ENCODE results near the gene DFFB. TPM values are rescaled to one million over a fixed set of nuclear protein-coding genes. Genes with fewer than 3 reads are reported as not detected.
A peak's percentile ranks its signal among the peaks of the same experiment; 100 is the strongest.

Gene DFFB
- total RNA-seq, 1 donor from 2014 or later, result 11.3 TPM

DNA sequence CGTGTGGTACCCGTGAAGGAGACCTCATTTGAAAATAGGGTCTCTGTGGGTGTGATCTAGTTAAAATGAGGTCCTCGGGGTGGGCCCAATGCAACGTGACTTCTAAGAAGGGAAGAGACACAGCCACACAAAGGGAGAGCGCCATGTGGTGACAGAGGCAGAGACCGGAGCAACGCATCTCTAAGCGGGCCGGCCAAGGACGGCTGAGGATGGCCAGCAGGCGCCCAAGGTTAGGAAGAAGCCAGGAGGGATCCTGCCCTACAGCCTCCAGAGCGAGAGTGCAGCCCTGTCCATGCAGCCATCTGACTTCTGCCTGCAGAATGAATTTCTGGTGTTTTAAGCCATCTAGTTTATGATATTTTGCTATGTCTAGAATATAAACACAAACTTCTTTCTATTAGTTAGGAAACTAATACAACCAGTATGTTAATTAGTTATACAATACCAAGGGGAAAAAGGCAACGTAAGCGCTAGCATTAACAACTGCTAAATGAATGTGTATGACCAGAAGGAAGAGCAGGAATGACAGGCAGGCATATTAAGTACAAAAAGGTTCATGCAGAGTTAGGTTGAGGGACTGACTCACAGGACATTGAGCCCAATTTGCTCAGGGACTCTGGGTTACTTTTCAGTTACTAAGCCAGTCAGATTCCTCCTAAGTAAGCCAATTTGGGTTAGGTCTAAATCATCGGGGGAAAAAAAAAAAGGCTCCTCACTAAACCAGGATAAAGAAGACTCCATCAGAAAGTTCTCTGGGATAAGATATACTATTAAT lies 4.4 kb upstream of the DFFB start:
- H3K27me3 Mint-ChIP-seq (ENCODE audit: low read depth), result no peaks in the 10 kb centered on the region
- TF ChIP-seq, protein P1, sequence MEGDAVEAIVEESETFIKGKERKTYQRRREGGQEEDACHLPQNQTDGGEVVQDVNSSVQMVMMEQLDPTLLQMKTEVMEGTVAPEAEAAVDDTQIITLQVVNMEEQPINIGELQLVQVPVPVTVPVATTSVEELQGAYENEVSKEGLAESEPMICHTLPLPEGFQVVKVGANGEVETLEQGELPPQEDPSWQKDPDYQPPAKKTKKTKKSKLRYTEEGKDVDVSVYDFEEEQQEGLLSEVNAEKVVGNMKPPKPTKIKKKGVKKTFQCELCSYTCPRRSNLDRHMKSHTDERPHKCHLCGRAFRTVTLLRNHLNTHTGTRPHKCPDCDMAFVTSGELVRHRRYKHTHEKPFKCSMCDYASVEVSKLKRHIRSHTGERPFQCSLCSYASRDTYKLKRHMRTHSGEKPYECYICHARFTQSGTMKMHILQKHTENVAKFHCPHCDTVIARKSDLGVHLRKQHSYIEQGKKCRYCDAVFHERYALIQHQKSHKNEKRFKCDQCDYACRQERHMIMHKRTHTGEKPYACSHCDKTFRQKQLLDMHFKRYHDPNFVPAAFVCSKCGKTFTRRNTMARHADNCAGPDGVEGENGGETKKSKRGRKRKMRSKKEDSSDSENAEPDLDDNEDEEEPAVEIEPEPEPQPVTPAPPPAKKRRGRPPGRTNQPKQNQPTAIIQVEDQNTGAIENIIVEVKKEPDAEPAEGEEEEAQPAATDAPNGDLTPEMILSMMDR (conservative IDR thresholded peaks at IDR 0.05), result no peak
- DNase-seq (ENCODE audit: low read depth, low spot score), result no peak
- H3K27ac Mint-ChIP-seq (ENCODE audit: unreplicated experiment), result no peak overlapping the region
- peaks cover 1% of the 10 kb centered on the region for H3K36me3 Mint-ChIP-seq (ENCODE audit: low read depth)
- H3K4me3 Mint-ChIP-seq, result peak overlapping the region; percentile 67
- H3K9me3 Mint-ChIP-seq, result no peaks in the 10 kb centered on the region
- peaks cover 19% of the 10 kb centered on the region for H3K4me1 Mint-ChIP-seq

DNA sequence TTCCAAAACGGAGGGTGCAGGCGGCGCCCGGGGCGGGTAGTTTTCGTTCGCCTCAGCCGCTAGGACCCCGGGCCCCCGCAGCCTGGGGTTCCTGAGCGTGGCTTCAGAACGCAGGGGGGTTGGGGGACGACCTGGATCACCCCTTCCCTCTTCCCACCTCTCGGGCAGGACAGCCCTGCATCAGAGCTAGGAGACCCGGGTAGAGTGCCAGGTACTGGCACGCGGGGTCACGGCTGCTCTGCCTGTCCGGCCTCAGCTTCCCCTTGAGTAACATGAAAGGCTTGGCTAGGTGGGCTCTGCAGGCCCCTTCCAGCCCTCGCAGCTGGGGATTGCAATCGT lies 484 bp downstream of the DFFB start:
- Mint-ChIP-seq H3K27ac (ENCODE audit: unreplicated experiment) (no peak overlapping the region), H3K4me1 (peaks cover 24% of the 10 kb centered on the region), H3K9me3 (no peaks in the 10 kb centered on the region), H3K27me3 (ENCODE audit: low read depth) (peaks cover 3% of the 10 kb centered on the region), H3K4me3 (peak overlapping the region; percentile 86), H3K36me3 (ENCODE audit: low read depth) (no peaks in the 10 kb centered on the region)
- no peak for DNase-seq (ENCODE audit: low read depth, low spot score)
- TF ChIP-seq, protein P1 (conservative IDR thresholded peaks at IDR 0.05), result no peak

DNA sequence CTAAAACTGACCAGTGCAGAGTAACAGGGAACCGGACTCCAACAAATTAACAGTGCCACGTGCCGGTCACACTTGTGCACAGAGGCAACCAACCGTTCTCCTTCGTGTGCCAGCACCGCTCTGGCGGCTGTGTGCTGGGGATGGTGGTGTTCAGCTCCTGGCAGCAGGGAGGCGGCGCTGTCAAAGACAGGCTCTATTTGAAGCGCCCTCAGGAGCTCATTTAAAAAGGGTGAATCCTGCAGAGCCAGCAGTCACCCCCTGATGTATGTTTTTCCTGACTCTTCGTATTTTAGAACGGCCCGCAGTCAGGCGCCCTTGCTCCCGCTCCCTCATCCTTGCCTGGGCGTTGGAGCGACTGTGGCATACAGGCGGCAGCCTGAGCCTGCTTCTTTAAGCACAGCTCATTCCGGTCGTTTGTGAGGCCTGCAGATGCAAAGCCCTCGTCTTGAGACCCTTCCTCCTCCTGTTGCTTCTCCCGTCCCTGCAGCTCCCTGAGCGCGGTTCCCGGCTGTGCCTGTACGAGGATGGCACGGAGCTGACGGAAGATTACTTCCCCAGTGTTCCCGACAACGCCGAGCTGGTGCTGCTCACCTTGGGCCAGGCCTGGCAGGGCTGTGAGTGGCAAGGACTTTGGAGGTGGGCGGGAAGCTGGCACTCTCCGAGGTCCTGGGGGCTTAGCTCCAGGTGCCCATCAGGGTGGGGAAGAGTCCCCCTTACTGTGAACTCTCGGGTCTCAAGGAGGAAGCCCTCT lies 1.1 kb downstream of the DFFB start:
- TF ChIP-seq, protein P1 (conservative IDR thresholded peaks at IDR 0.05), result no peak
- no peaks in the 10 kb centered on the region for H3K9me3 Mint-ChIP-seq
- peaks cover 18% of the 10 kb centered on the region for H3K4me1 Mint-ChIP-seq
- no peak for DNase-seq (ENCODE audit: low read depth, low spot score)
- peaks cover 3% of the 10 kb centered on the region for H3K27me3 Mint-ChIP-seq (ENCODE audit: low read depth)
- H3K36me3 Mint-ChIP-seq (ENCODE audit: low read depth), result no peaks in the 10 kb centered on the region
- no peak overlapping the region for H3K27ac Mint-ChIP-seq (ENCODE audit: unreplicated experiment)
- H3K4me3 Mint-ChIP-seq, result peak overlapping the region; percentile 86

DNA sequence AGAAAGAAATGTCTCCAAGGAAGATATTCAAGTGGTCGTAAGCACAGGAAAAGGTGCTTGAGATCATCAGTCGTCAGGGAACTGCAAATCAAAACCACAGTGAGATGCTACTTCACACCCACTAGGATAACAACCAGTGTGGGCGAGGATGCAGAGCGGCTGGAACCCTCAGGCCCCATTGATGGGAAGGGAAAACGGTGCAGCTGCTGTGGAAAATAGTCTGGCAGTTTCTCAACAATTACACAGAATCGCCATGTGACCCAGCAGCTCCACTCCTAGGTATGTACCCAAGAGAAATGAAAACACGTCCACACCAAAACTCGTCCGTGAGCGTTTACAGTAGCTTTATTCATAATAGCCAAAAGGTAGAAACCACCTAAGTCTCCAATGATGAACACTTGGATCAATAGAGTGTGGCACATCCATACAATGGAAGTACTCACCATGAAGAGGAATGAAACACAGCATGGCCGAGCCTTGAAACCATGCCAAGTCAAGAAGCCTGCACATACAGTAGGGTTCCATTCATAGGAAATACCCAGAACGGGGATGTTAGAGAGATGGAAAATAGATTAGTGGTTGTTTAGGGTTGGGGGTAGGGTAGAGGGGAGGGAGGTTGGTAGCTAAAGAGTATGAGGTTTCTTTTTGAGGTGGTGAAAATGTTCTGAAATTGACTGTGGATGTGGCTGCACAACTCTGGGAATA lies 6.1 kb downstream of the DFFB start:
- H3K27ac Mint-ChIP-seq (ENCODE audit: unreplicated experiment), result peak overlapping the region; percentile 58
- TF ChIP-seq, protein P1 (conservative IDR thresholded peaks at IDR 0.05), result no peak
- no peak overlapping the region for H3K4me3 Mint-ChIP-seq
- no peaks in the 10 kb centered on the region for H3K9me3 Mint-ChIP-seq
- no peaks in the 10 kb centered on the region for H3K27me3 Mint-ChIP-seq (ENCODE audit: low read depth)
- peaks cover under 1% of the 10 kb centered on the region for H3K4me1 Mint-ChIP-seq
- H3K36me3 Mint-ChIP-seq (ENCODE audit: low read depth), result peaks cover 6% of the 10 kb centered on the region
- DNase-seq (ENCODE audit: low read depth, low spot score), result no peak

DNA sequence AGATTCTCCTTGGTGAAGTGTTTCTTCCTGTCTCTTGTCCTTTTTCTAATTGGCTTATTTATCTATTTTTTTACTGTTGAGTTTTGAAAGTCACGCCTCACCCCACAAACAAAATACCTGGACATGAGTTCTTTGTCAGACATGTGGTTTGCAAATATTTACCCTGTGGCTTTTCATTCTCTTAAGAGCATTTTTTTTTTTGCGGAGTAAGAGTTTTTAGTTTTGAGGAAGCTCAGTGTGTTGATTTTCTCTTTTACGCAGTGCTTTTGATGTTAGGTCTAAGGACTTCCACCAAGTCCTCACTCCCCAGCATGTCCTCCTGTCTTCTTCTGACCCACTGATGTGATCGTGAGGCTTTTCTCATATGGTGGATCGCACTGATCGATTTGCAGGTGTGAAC lies 7.6 kb downstream of the DFFB start:
- no peak for DNase-seq (ENCODE audit: low read depth, low spot score)
- H3K4me3 Mint-ChIP-seq, result no peak overlapping the region
- H3K9me3 Mint-ChIP-seq, result no peaks in the 10 kb centered on the region
- H3K4me1 Mint-ChIP-seq, result no peaks in the 10 kb centered on the region
- TF ChIP-seq, protein P1 (conservative IDR thresholded peaks at IDR 0.05), result no peak
- peak overlapping the region; percentile 10 for H3K27ac Mint-ChIP-seq (ENCODE audit: unreplicated experiment)
- peaks cover 12% of the 10 kb centered on the region for H3K36me3 Mint-ChIP-seq (ENCODE audit: low read depth)
- H3K27me3 Mint-ChIP-seq (ENCODE audit: low read depth), result no peaks in the 10 kb centered on the region

Data from neural crest cell (in vitro differentiated cells).